Naive thymus-derived CD8-positive, alpha-beta T cell (primary cell): ENCODE measurements around the gene AFF3. TPM values are rescaled to one million over a fixed set of nuclear protein-coding genes. Genes with fewer than 3 reads are reported as not detected.
A peak's percentile ranks its signal among the peaks of the same experiment; 100 is the strongest.

ENCODE experiments used
- ATAC-seq, 2 donors: fragments of 150-1000 bp; cut with Tn5 transposase in 1 of 2; sonication (Bioruptor Pico), chemical (Tn5 transposase) in 1 of 2; 1 replicate in 1 of 2; 2 replicates in 1 of 2; pipeline ENCODE4 v1.10.0; 2021; ENCODE audit warnings: mild to moderate bottlenecking in 2 of 2, moderate library complexity in 2 of 2
- POLR2A ChIA-PET: fragments of 350-600 bp; sonication (Branson Sonifier 250); formaldehyde crosslinking; loops from one replicate; lab custom pipeline; 2021; ENCODE audit warnings: antibody characterized with exemption; lab: Charles Lee
- DNase-seq, 10 donors: peaks; one replicate each; pipeline versions ENCODE4 v3.0.0 to v3.0.0-alpha.2; 2020 to 2022
- H3K27ac Mint-ChIP-seq, 10 donors: one replicate each; pipeline ENCODE4 v1.8.0; 2020 to 2022; ENCODE audit warnings: mild to moderate bottlenecking in 10 of 10, mixed read lengths in 10 of 10, moderate library complexity in 4 of 10, inconsistent platforms in 1 of 10
- H3K27me3 Mint-ChIP-seq, 5 donors: one replicate each; pipeline ENCODE4 v1.8.0; 2021 to 2022; ENCODE audit warnings: mixed read lengths in 5 of 5
- H3K36me3 Mint-ChIP-seq, 3 donors: one replicate each; pipeline ENCODE4 v1.8.0; 2020 to 2022; ENCODE audit warnings: mixed read lengths in 3 of 3, mild to moderate bottlenecking in 2 of 3, inconsistent platforms in 1 of 3
- H3K4me1 Mint-ChIP-seq, 4 donors: one replicate each; pipeline ENCODE4 v1.8.0; 2021 to 2022; ENCODE audit warnings: mixed read lengths in 4 of 4
- H3K4me3 Mint-ChIP-seq, 10 donors: one replicate each; pipeline ENCODE4 v1.8.0; 2020 to 2022; ENCODE audit warnings: mild to moderate bottlenecking in 10 of 10, mixed read lengths in 10 of 10, moderate library complexity in 6 of 10, inconsistent platforms in 1 of 10
- H3K9me3 Mint-ChIP-seq, 9 donors: one replicate each; pipeline ENCODE4 v1.8.0; 2020 to 2022; ENCODE audit warnings: mixed read lengths in 9 of 9, mild to moderate bottlenecking in 3 of 9, inconsistent platforms in 1 of 9, moderate library complexity in 1 of 9
- polyA plus RNA-seq, 3 donors: library from polyadenylated mRNA; unstranded; fragments of 300-500 nt; fragmentation: Illumina TruSeq; gene quantifications; one replicate each; pipeline ENCODE4 v1.2.3, GENCODE V29; 2021
- total RNA-seq, 8 experiments: library from RNA in 2 of 8; stranded (reverse) in 2 of 8; gene quantifications; one replicate each; pipeline ENCODE4 v1.2.3 and lab custom pipeline; 2021 to 2026

Gene AFF3
- total and polyA plus RNA-seq, 5 experiments from 2014 or later = 0.50 to 11.9 (median 2.8) TPM

DNA sequence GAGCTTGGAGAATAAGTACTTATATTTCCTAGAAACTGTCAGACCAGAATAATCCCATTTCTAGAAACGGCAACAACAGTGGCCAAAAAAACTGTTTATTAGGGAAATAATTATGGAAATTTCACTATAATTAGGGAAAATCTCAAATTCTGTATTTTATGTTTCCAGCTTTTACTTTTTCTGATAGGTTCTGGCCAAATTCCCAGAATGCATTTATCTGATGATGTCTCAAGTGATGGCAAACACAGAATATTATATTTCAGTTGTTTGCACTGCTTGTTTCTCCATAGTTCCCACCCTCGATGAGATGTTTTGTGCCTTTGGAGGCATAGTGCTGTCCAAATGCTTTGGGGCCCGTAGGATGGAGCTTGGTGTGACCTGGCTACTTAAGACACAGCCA, 66.9 kb downstream of the AFF3 start:
- no peak overlapping the region for H3K4me3 Mint-ChIP-seq
- ATAC-seq (no peak), DNase-seq (no peak)
- no peaks in the 10 kb centered on the region for H3K36me3 Mint-ChIP-seq
- H3K9me3 Mint-ChIP-seq = no peaks in the 10 kb centered on the region
- peaks cover 0 to 11% (median 3%) of the 10 kb centered on the region in 5 donors for H3K27me3 Mint-ChIP-seq
- POLR2A ChIA-PET = no interaction called here
- H3K27ac Mint-ChIP-seq = no peak overlapping the region
- H3K4me1 Mint-ChIP-seq = peaks cover 0 to 12% (median 4%) of the 10 kb centered on the region in 4 donors

GRCh38 chr2:100073110-100073509, 69.3 kb downstream of the AFF3 start:
- H3K9me3 Mint-ChIP-seq = no peaks in the 10 kb centered on the region
- no peak overlapping the region for H3K27ac Mint-ChIP-seq
- DNase-seq (no peak), ATAC-seq (no peak)
- no peak overlapping the region for H3K4me3 Mint-ChIP-seq
- no peaks in the 10 kb centered on the region for H3K36me3 Mint-ChIP-seq
- peaks cover 0 to 11% (median 3%) of the 10 kb centered on the region in 5 donors for H3K27me3 Mint-ChIP-seq
- POLR2A ChIA-PET = no interaction called here
- H3K4me1 Mint-ChIP-seq = peaks cover 0 to 20% (median 4%) of the 10 kb centered on the region in 4 donors

- no peak for ATAC-seq
Measured at GRCh38 chr2:100072503-100072902, 69.9 kb downstream of the AFF3 start.

DNA sequence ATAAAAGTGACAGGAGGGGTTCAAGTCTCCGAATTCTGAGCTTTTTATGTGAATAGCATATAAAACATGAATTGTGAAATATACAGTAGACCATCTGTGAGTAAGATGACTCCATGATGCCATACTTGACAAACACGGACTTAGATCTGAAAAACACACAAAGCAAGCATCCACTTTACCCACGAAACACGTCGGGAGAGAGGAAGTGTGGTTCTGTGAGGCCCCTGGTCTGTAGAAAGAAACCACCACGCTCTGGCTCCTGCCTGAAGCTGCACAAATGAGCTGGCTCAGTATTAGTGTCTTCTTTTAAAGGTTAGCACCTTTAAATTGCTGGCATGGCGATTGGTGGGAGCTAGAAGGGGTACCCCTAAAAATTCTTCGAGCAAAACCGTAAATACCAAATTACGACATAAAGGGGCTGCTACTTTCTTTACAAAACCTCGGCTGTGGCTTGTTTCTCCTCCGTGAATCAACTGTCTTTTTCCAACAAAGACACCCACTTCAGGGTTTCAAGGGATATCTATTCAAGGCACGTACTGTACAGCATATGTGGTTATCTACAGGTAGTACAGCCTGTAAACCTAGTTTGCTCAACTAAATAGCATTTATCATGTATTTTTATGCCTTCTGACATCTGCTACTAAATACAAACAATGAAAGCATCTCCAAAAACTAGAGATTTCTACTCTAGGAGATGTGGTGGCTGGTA, 70.9 kb downstream of the AFF3 start:
- Mint-ChIP-seq H3K36me3 (no peaks in the 10 kb centered on the region), H3K4me3 (peak overlapping the region in 3 of 10 donors; percentile 11 to 51 (median 24)), H3K27ac (peak overlapping the region in 2 of 10 donors; percentile 22 to 27), H3K4me1 (peaks cover 0 to 20% (median 4%) of the 10 kb centered on the region in 4 donors), H3K9me3 (no peaks in the 10 kb centered on the region), H3K27me3 (peaks cover 0 to 11% (median 3%) of the 10 kb centered on the region in 5 donors)
- DNase-seq = peak in 1 of 10 donors; percentile 14
- POLR2A ChIA-PET = no interaction called here
- ATAC-seq = peak in 1 of 2 donors; percentile 30

More at GRCh38 chr2:100072503-100072902, 69.9 kb downstream of the AFF3 start:
- H3K4me3 Mint-ChIP-seq = no peak overlapping the region
- peaks cover 0 to 11% (median 3%) of the 10 kb centered on the region in 5 donors for H3K27me3 Mint-ChIP-seq
- no peak overlapping the region for H3K27ac Mint-ChIP-seq
- H3K9me3 Mint-ChIP-seq = no peaks in the 10 kb centered on the region
- POLR2A ChIA-PET = no interaction called here
- DNase-seq = no peak
- peaks cover 0 to 20% (median 4%) of the 10 kb centered on the region in 4 donors for H3K4me1 Mint-ChIP-seq
- H3K36me3 Mint-ChIP-seq = no peaks in the 10 kb centered on the region

DNA sequence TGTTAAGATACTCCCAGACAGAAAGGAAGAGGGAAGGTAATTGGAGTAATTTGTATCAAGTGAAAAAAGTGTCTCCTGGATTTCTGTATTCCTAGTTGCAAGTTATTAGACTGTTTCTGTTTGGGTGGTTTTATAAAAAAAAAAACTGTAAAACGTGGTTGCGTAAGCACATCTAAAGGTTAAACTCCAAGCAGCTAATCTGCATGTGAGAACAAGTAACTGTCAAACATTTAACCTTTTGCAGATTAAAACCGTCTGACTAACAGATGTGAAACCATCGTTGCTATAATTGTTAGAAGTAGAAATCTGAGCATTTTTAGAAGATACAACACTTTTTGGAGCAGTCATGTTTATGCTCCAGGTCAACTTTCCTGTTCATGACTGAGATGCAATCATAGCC, 72.3 kb downstream of the AFF3 start:
- Mint-ChIP-seq H3K27ac (no peak overlapping the region), H3K27me3 (peaks cover 0 to 11% (median 3%) of the 10 kb centered on the region in 5 donors), H3K36me3 (no peaks in the 10 kb centered on the region), H3K9me3 (no peaks in the 10 kb centered on the region), H3K4me3 (no peak overlapping the region), H3K4me1 (peaks cover 0 to 24% (median 4%) of the 10 kb centered on the region in 4 donors)
- ATAC-seq (no peak), DNase-seq (no peak)
- POLR2A ChIA-PET = no interaction called here

DNA sequence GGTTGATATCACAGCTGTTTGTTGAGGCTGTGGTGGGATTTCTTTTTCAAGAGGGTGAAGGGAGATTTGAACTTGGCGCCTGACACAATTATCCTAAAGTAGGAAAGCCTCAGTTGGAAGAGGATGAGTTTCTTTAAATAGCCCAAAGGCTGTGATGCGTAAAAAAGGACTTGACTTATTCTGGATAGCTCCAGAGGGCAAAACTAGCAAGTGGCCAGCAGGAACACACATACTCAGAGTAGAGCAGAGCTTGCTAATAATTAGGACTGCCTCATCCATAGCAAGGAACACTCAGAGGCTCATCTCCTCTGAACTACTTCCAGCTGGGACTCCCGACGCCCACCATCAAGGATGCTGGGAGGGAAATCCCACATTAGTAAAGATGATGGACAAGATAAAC, 74.0 kb downstream of the AFF3 start:
- no peaks in the 10 kb centered on the region for H3K36me3 Mint-ChIP-seq
- POLR2A ChIA-PET = no interaction called here
- H3K27me3 Mint-ChIP-seq = peaks cover 0 to 7% (median 0%) of the 10 kb centered on the region in 5 donors
- H3K27ac Mint-ChIP-seq = no peak overlapping the region
- DNase-seq = no peak
- no peak overlapping the region for H3K4me3 Mint-ChIP-seq
- no peak for ATAC-seq
- H3K9me3 Mint-ChIP-seq = peaks cover 0 to 6% (median 2%) of the 10 kb centered on the region in 9 donors
- peaks cover 0 to 30% (median 4%) of the 10 kb centered on the region in 4 donors for H3K4me1 Mint-ChIP-seq

GRCh38 chr2:100067784-100068183, 74.6 kb downstream of the AFF3 start:
- Mint-ChIP-seq H3K36me3 (no peaks in the 10 kb centered on the region), H3K4me1 (peaks cover 0 to 30% (median 4%) of the 10 kb centered on the region in 4 donors), H3K27me3 (peaks cover 0 to 4% (median 0%) of the 10 kb centered on the region in 5 donors), H3K27ac (no peak overlapping the region), H3K9me3 (peaks cover 0 to 10% (median 2%) of the 10 kb centered on the region in 9 donors), H3K4me3 (no peak overlapping the region)
- DNase-seq (no peak), ATAC-seq (no peak)
- POLR2A ChIA-PET = no interaction called here

DNA sequence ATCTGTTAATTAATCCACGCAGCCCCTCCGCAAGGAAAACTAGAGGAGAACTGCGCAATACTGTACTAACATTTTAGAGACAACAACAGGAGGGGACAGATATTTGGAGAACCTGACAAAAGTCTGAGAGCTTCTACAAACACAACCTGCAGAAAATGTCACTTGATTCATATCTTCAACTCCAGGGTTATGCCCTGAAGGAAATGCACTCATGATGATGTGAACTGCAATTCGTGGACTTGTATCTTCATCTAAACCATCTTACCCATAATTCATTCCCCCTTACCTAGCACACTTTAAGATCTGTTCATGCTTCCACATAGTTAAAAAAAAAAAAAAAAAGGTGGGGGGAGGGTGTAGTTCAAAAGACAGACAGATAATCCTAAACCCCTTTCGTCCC, 75.5 kb downstream of the AFF3 start:
- H3K27me3 Mint-ChIP-seq = peaks cover 0 to 2% (median 0%) of the 10 kb centered on the region in 5 donors
- H3K36me3 Mint-ChIP-seq = no peaks in the 10 kb centered on the region
- DNase-seq (no peak), ATAC-seq (no peak)
- H3K9me3 Mint-ChIP-seq = peaks cover 0 to 10% (median 2%) of the 10 kb centered on the region in 9 donors
- POLR2A ChIA-PET = no interaction called here
- H3K4me3 Mint-ChIP-seq = no peak overlapping the region
- peaks cover 0 to 37% (median 4%) of the 10 kb centered on the region in 4 donors for H3K4me1 Mint-ChIP-seq
- no peak overlapping the region for H3K27ac Mint-ChIP-seq

- H3K4me1 Mint-ChIP-seq = peaks cover 0 to 36% (median 3%) of the 10 kb centered on the region in 4 donors
- H3K36me3 Mint-ChIP-seq = no peaks in the 10 kb centered on the region
- ATAC-seq (no peak), DNase-seq (no peak)
- POLR2A ChIA-PET = no interaction called here
- peaks cover 0 to under 1% (median 0%) of the 10 kb centered on the region in 5 donors for H3K27me3 Mint-ChIP-seq
- no peak overlapping the region for H3K27ac Mint-ChIP-seq
- H3K9me3 Mint-ChIP-seq = peaks cover 0 to 10% (median 2%) of the 10 kb centered on the region in 9 donors
- no peak overlapping the region for H3K4me3 Mint-ChIP-seq
Measured at GRCh38 chr2:100066246-100066645, 76.1 kb downstream of the AFF3 start.

GRCh38 chr2:100064592-100065428, 77.6 kb downstream of the AFF3 start:
- POLR2A ChIA-PET = no interaction called here
- Mint-ChIP-seq H3K9me3 (peaks cover 0 to 10% (median 2%) of the 10 kb centered on the region in 9 donors), H3K36me3 (no peaks in the 10 kb centered on the region), H3K4me1 (peaks cover 3 to 39% (median 10%) of the 10 kb centered on the region in 4 donors), H3K27ac (peak overlapping the region in 1 of 10 donors; percentile 74), H3K4me3 (no peak overlapping the region), H3K27me3 (no peaks in the 10 kb centered on the region)
- DNase-seq (no peak), ATAC-seq (no peak)

DNA sequence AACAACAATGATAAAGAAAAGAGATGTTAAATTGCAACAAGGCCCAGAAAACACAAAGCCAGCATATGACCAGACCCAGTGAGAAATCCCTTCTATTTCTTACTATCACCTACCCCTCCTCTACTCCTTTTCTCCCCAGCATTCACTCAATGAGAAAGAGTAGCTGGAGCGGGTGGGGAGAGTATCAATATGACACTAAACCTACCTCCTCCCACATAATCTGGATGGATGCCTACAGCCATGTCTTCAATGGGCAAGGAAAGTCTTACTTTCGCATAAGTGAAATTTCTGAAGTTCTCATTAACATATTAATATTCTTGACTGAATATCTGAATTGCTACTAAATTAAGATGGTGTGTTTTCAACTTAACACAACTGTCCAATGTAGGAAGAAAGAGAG, 78.2 kb downstream of the AFF3 start:
- POLR2A ChIA-PET = no interaction called here
- Mint-ChIP-seq H3K27ac (peak overlapping the region in 1 of 10 donors; percentile 74), H3K36me3 (no peaks in the 10 kb centered on the region), H3K27me3 (no peaks in the 10 kb centered on the region), H3K4me1 (peaks cover 3 to 45% (median 12%) of the 10 kb centered on the region in 4 donors), H3K9me3 (peaks cover 0 to 10% (median 2%) of the 10 kb centered on the region in 9 donors), H3K4me3 (no peak overlapping the region)
- DNase-seq = no peak
- no peak for ATAC-seq

DNA sequence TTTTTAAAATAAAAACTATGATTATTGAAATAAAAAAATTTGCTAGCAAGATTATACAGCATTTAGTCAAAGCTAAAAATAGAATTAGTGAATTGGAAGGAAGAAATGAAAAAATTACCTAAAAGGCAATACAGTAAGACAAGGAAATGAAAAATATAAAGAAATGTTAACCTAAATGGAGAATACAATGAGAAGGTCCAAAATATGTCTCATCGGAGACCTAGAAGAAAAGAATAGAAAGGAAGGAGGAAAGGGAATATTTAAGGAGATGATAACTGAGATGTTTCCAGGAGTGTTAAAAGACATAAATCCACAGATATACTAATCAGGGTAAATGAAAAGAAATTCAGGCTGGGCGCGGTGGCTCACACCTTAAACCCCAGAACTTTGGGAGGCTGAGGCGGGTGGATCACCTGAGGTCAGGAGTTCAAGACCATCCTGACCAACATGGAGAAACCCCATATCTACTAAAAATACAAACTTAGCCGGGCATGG, 78.9 kb downstream of the AFF3 start:
- Mint-ChIP-seq H3K27me3 (no peaks in the 10 kb centered on the region), H3K27ac (no peak overlapping the region), H3K4me3 (no peak overlapping the region), H3K36me3 (no peaks in the 10 kb centered on the region), H3K9me3 (peaks cover 0 to 10% (median 2%) of the 10 kb centered on the region in 9 donors), H3K4me1 (peaks cover 3 to 43% (median 13%) of the 10 kb centered on the region in 4 donors)
- no peak for DNase-seq
- no peak for ATAC-seq
- POLR2A ChIA-PET = no interaction called here
